ENCODE measurements around the gene MAP1LC3A. TPM values are rescaled to one million over a fixed set of nuclear protein-coding genes. Genes with fewer than 3 reads are reported as not detected.
"Not testable (repeated sequence)": the region's sequence is repeated elsewhere in the genome, so short reads cannot be mapped to it uniquely, and the experiment has no call there.

Gene MAP1LC3A
- total RNA-seq, 1 donor from 2014 or later: 67.2 TPM

GRCh38 chr20:34514897-34515483, 43.5 kb upstream of the MAP1LC3A start:
- Mint-ChIP-seq H3K4me1 (ENCODE audit: unreplicated experiment) (peaks cover 34% of the 10 kb centered on the region), H3K36me3 (ENCODE audit: unreplicated experiment) (peaks cover 14% of the 10 kb centered on the region), H3K27ac (ENCODE audit: unreplicated experiment) (peak overlapping the region; percentile 99), H3K9me3 (ENCODE audit: unreplicated experiment) (no peaks in the 10 kb centered on the region), H3K4me3 (ENCODE audit: unreplicated experiment) (peak overlapping the region; percentile 96), H3K27me3 (ENCODE audit: unreplicated experiment) (no peaks in the 10 kb centered on the region)
- DNase-seq (ENCODE audit: extremely low spot score, unreplicated experiment): no peak
- TF ChIP-seq CTCF (IDR thresholded peaks at IDR 0.05): no peak

GRCh38 chr20:34515484-34516246, 42.9 kb upstream of the MAP1LC3A start:
- TF ChIP-seq CTCF (IDR thresholded peaks at IDR 0.05): no peak
- H3K4me3 Mint-ChIP-seq (ENCODE audit: unreplicated experiment): peak overlapping the region; percentile 96
- H3K27me3 Mint-ChIP-seq (ENCODE audit: unreplicated experiment): no peaks in the 10 kb centered on the region
- peak overlapping the region; percentile 99 for H3K27ac Mint-ChIP-seq (ENCODE audit: unreplicated experiment)
- peaks cover 13% of the 10 kb centered on the region for H3K36me3 Mint-ChIP-seq (ENCODE audit: unreplicated experiment)
- no peaks in the 10 kb centered on the region for H3K9me3 Mint-ChIP-seq (ENCODE audit: unreplicated experiment)
- DNase-seq (ENCODE audit: extremely low spot score, unreplicated experiment): peak; percentile 81
- peaks cover 34% of the 10 kb centered on the region for H3K4me1 Mint-ChIP-seq (ENCODE audit: unreplicated experiment)

- Mint-ChIP-seq H3K36me3 (ENCODE audit: unreplicated experiment) (peaks cover 6% of the 10 kb centered on the region), H3K9me3 (ENCODE audit: unreplicated experiment) (no peaks in the 10 kb centered on the region), H3K4me1 (ENCODE audit: unreplicated experiment) (peaks cover 37% of the 10 kb centered on the region), H3K27ac (ENCODE audit: unreplicated experiment) (peak within 1 kb of the TSS; percentile 99), H3K4me3 (ENCODE audit: unreplicated experiment) (peak within 1 kb of the TSS; percentile 96), H3K27me3 (ENCODE audit: unreplicated experiment) (no peaks in the 10 kb centered on the region)
- peak; percentile 99 for DNase-seq (ENCODE audit: extremely low spot score, unreplicated experiment)
- TF ChIP-seq CTCF (IDR thresholded peaks at IDR 0.05): no peak
Measured at GRCh38 chr20:34516247-34517113, 42.0 kb upstream of the MAP1LC3A start, which contains the start of gene DYNLRB1. Gene DYNLRB1, plus strand, starts transcription at chr20:34516422. Its CDS starts 37 bp downstream, at chr20:34516459.

GRCh38 chr20:34517114-34517505, 41.4 kb upstream of the MAP1LC3A start:
- H3K27ac Mint-ChIP-seq (ENCODE audit: unreplicated experiment): peak overlapping the region; percentile 99
- no peaks in the 10 kb centered on the region for H3K27me3 Mint-ChIP-seq (ENCODE audit: unreplicated experiment)
- no peak for DNase-seq (ENCODE audit: extremely low spot score, unreplicated experiment)
- no peak for TF ChIP-seq CTCF (IDR thresholded peaks at IDR 0.05)
- peaks cover 8% of the 10 kb centered on the region for H3K36me3 Mint-ChIP-seq (ENCODE audit: unreplicated experiment)
- no peaks in the 10 kb centered on the region for H3K9me3 Mint-ChIP-seq (ENCODE audit: unreplicated experiment)
- H3K4me1 Mint-ChIP-seq (ENCODE audit: unreplicated experiment): peaks cover 43% of the 10 kb centered on the region
- H3K4me3 Mint-ChIP-seq (ENCODE audit: unreplicated experiment): peak overlapping the region; percentile 96

GRCh38 chr20:34518863-34519262, 39.7 kb upstream of the MAP1LC3A start:
- not testable (repeated sequence) for H3K36me3 Mint-ChIP-seq (ENCODE audit: unreplicated experiment); H3K9me3 Mint-ChIP-seq (ENCODE audit: unreplicated experiment); H3K27ac Mint-ChIP-seq (ENCODE audit: unreplicated experiment); H3K27me3 Mint-ChIP-seq (ENCODE audit: unreplicated experiment)
- peak; percentile 27 for DNase-seq (ENCODE audit: extremely low spot score, unreplicated experiment)
- Mint-ChIP-seq H3K4me1 (ENCODE audit: unreplicated experiment) (peaks cover 53% of the 10 kb centered on the region), H3K4me3 (ENCODE audit: unreplicated experiment) (peak overlapping the region; percentile 61)

GRCh38 chr20:34519841-34520240, 38.7 kb upstream of the MAP1LC3A start:
- H3K27ac Mint-ChIP-seq (ENCODE audit: unreplicated experiment); H3K4me3 Mint-ChIP-seq (ENCODE audit: unreplicated experiment): not testable (repeated sequence)
- H3K4me1 Mint-ChIP-seq (ENCODE audit: unreplicated experiment): peaks cover 55% of the 10 kb centered on the region

More at GRCh38 chr20:34519841-34520240, 38.7 kb upstream of the MAP1LC3A start:
- not testable (repeated sequence) for H3K27me3 Mint-ChIP-seq (ENCODE audit: unreplicated experiment); H3K9me3 Mint-ChIP-seq (ENCODE audit: unreplicated experiment); H3K36me3 Mint-ChIP-seq (ENCODE audit: unreplicated experiment)
- peak; percentile 30 for DNase-seq (ENCODE audit: extremely low spot score, unreplicated experiment)
